Loucy (cell line): ENCODE measurements around the gene FER.
"Not testable (repeated sequence)": the region's sequence is repeated elsewhere in the genome, so short reads cannot be mapped to it uniquely, and the experiment has no call there.

Source experiments
- H2AFZ ChIP-seq: fragments of 200-600 bp; sonication (generic); 2 replicates; pipeline ENCODE4 v1.6.0; 2016; ENCODE audit warnings: antibody characterized with exemption, mild to moderate bottlenecking, low read length, moderate library complexity
- H3F3A ChIP-seq: fragments of 200-600 bp; 2 replicates; pipeline ENCODE4 v1.6.0; 2016; ENCODE audit warnings: antibody characterized with exemption, low read depth, mild to moderate bottlenecking
- H3K27me3 ChIP-seq: fragments of 200-600 bp; sonication (generic); 2 replicates; pipeline ENCODE4 v1.6.1; 2014; ENCODE audit warnings: low read length, mild to moderate bottlenecking; ENCODE audit not compliant: insufficient read depth, poor library complexity, severe bottlenecking
- H3K36me3 ChIP-seq: fragments of 200-600 bp; sonication (generic); 2 replicates; pipeline ENCODE4 v1.6.1; 2016; ENCODE audit warnings: low read length; ENCODE audit not compliant: insufficient read depth
- H3K4me1 ChIP-seq: fragments of 200-600 bp; sonication (generic); 2 replicates; pipeline ENCODE4 v1.5.1; 2014; ENCODE audit warnings: low read length, mild to moderate bottlenecking; ENCODE audit not compliant: insufficient read depth, poor library complexity, severe bottlenecking
- H3K4me2 ChIP-seq: fragments of 200-600 bp; sonication (generic); 2 replicates; pipeline ENCODE4 v1.6.0; 2014; ENCODE audit warnings: antibody characterized with exemption, low read length, low read depth, mild to moderate bottlenecking; ENCODE audit not compliant: poor library complexity, severe bottlenecking
- H3K4me3 ChIP-seq: fragments of 200-600 bp; sonication (generic); 2 replicates; pipeline ENCODE4 v1.5.1; 2014; ENCODE audit warnings: low read length, mild to moderate bottlenecking, mixed read lengths; ENCODE audit not compliant: poor library complexity, severe bottlenecking
- H3K79me2 ChIP-seq: fragments of 200-600 bp; sonication (generic); 2 replicates; pipeline ENCODE4 v1.6.1; 2014; ENCODE audit warnings: low read length; ENCODE audit not compliant: insufficient read depth
- H3K9ac ChIP-seq: fragments of 200-600 bp; sonication (generic); 2 replicates; pipeline ENCODE4 v1.6.0; 2014; ENCODE audit warnings: mild to moderate bottlenecking, low read depth, low read length, moderate library complexity; ENCODE audit not compliant: poor library complexity, severe bottlenecking
- H3K9me2 ChIP-seq: fragments of 200-600 bp; sonication (generic); replicated peaks from 2 replicates; pipeline ENCODE4 v1.6.1; 2016; ENCODE audit warnings: low read depth, low read length, mixed read lengths
- H3K9me3 ChIP-seq: fragments of 200-600 bp; sonication (generic); 2 replicates; pipeline ENCODE4 v1.6.1; 2014; ENCODE audit warnings: mild to moderate bottlenecking, antibody characterized with exemption, low read length, low read depth; ENCODE audit not compliant: insufficient read depth
- H4K20me1 ChIP-seq: fragments of 200-600 bp; sonication (generic); 2 replicates; pipeline ENCODE4 v1.6.0; 2014; ENCODE audit warnings: antibody characterized with exemption, low read length, mild to moderate bottlenecking; ENCODE audit not compliant: insufficient read depth, poor library complexity, severe bottlenecking
- CTCF ChIP-seq: fragments of 200-600 bp; sonication (generic); conservative IDR thresholded peaks from 2 replicates; pipeline ENCODE4 v1.5.1; 2014; ENCODE audit warnings: mild to moderate bottlenecking, antibody characterized with exemption, low read length
- EZH2phosphoT487 ChIP-seq: fragments of 200-600 bp; IDR thresholded peaks from 2 replicates; pipeline ENCODE4 v1.6.1; 2018; ENCODE audit warnings: antibody characterized with exemption, mild to moderate bottlenecking, moderate library complexity, borderline replicate concordance

The FER gene

GRCh38 chr5:108898707-108899106, 151.0 kb downstream of the FER start:
- H2AFZ ChIP-seq = no peak overlapping the region

DNA sequence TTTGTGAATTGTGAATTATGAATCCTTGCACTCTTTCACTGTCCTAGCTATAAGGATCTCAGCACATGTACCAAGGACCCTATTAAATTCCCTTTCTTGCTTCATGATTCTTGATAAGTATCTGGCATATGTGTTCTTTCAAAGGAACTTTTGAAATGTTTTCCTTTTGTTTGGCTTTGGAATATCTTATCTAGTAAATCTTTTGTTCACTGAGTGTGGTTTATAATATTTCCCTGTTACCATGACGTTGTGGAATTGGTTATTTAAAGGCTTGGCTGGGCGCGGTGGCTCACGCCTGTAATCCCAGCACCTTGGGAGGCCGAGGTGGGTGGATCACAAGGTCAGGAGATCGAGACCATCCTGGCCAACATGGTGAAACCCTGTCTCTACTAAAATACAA, 151.5 kb downstream of the FER start:
- H3F3A ChIP-seq = not testable (repeated sequence)

More at GRCh38 chr5:108898707-108899106, 151.0 kb downstream of the FER start:
- Histone ChIP-seq H3K4me1 (no peaks in the 10 kb centered on the region), H3K36me3 (no peaks in the 10 kb centered on the region), H4K20me1 (no peaks in the 10 kb centered on the region), H3K4me2 (no peak overlapping the region), H3F3A (no peaks in the 10 kb centered on the region), H3K9me3 (no peaks in the 10 kb centered on the region), H3K9me2 (no peaks in the 10 kb centered on the region), H3K9ac (no peak overlapping the region), H3K4me3 (no peak overlapping the region), H3K79me2 (no peaks in the 10 kb centered on the region), H3K27me3 (no peaks in the 10 kb centered on the region)
- TF ChIP-seq CTCF = no peak
- no peak for TF ChIP-seq EZH2phosphoT487

GRCh38 chr5:108900668-108901067, 153.0 kb downstream of the FER start:
- no peak overlapping the region for H3K9ac ChIP-seq
- H3K27me3 ChIP-seq = no peaks in the 10 kb centered on the region
- H4K20me1 ChIP-seq = no peaks in the 10 kb centered on the region

More for the DNA sequence above, 151.5 kb downstream of the FER start:
- not testable (repeated sequence) for H4K20me1 ChIP-seq, H3K79me2 ChIP-seq, H3K4me2 ChIP-seq, H3K4me1 ChIP-seq, H3K9ac ChIP-seq, H3K36me3 ChIP-seq, H3K4me3 ChIP-seq, H2AFZ ChIP-seq, H3K27me3 ChIP-seq, H3K9me2 ChIP-seq, H3K9me3 ChIP-seq

More at GRCh38 chr5:108900668-108901067, 153.0 kb downstream of the FER start:
- Histone ChIP-seq H3K36me3 (no peaks in the 10 kb centered on the region), H3K4me1 (no peaks in the 10 kb centered on the region), H2AFZ (no peak overlapping the region), H3K79me2 (no peaks in the 10 kb centered on the region), H3K4me2 (no peak overlapping the region), H3K4me3 (no peak overlapping the region), H3F3A (no peaks in the 10 kb centered on the region), H3K9me3 (no peaks in the 10 kb centered on the region), H3K9me2 (no peaks in the 10 kb centered on the region)
- TF ChIP-seq CTCF = no peak
- TF ChIP-seq EZH2phosphoT487 = no peak
